Endometrial microvascular endothelial cells (primary cell): ENCODE data around the gene TLNRD1. TPM values are rescaled to one million over a fixed set of nuclear protein-coding genes. Genes with fewer than 3 reads are reported as not detected.

Source experiments
- in situ Hi-C: cut with HindIII; loops from 2 replicates; pipeline ENCODE4 v1.10.0; 2017; ENCODE audit warnings: low sequenced_read_pairs, low pct_unique_long_range_greater_than_20kb; ENCODE audit errors: inconsistent ontology term
- total RNA-seq: library from RNA; depleted of rRNA; stranded (reverse); fragments of >200 nt; gene quantifications from one replicate; pipeline ENCODE4 v1.2.3, GENCODE V29; 2015; ENCODE audit errors: inconsistent ontology term

Gene TLNRD1
- total RNA-seq, 1 donor from 2014 or later: 27.4 TPM

DNA sequence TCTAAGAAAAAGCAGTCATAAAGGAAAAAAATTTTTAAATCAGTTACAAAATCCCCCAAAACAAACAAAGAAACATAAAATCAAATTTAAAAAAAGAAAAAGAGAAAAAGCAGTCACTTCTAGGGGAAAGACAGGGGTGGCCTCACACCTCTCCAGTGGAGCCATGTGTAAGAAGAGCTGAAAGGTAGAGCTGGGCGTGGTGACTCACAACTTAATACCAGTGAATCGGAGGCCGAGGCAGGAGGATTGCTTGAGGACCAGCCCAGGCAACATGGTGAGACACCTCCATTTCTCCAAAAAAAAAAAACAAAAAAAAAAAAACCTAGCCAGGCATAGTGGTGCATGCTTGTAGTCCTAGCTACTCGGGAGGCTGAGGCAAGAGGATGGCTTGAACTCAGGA, 25.8 kb upstream of the TLNRD1 start:
- in situ Hi-C loops: no loop called here

DNA sequence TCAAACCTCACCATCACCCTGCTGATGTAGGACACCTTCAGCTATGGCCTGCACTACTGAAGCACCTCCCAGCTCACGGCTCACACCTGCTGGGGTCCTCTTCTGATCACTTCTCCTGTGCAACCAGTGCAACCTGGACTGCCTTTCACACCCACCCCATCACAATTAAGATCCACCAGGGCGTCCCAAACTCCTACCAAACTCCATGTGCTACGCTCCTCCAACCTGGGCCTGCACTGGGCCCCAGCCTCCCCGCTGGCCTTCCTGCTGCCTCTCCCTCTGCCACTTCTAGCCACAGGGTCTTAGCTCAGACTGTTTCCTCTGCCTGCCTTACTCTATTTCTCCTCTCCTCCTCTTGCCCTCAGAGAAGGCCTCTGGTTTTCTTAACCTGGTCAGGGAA, 23.9 kb upstream of the TLNRD1 start:
- in situ Hi-C loops: no loop called here

- in situ Hi-C loops: no loop called here
Measured at GRCh38 chr15:80977627-80978036, 23.1 kb upstream of the TLNRD1 start.

GRCh38 chr15:80978685-80979329, 21.9 kb upstream of the TLNRD1 start:
- in situ Hi-C loops: no loop called here

DNA sequence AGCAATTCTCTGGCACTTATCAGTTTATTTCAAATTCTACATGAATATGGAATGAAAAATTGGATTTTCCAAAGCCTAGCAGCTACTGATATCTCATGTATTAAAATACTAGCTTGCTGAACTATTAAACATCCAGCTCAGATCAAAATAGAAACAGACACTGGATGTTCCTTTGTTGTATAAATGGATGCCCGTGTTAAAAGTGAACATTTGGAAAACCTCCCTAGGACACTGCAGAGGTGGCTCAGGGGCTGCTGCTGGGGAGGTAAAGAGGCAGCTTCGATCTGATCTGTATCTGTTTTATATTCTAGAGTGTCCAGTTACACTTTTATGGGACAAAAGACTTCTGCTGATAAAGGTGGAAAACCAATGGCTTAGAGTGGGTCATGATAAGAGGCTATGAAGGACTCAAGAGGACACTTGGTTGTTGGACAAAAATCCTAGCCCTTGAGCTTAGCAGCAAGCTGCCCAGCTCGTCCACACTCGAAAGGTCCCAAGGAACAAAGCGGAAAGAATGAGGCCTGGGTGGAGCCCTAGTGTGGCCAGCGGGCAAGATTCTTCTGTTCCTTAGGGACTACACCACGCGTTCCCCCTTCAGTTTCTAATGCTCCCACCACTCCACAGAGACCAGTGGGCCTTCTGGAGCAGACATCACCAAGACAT, 21.1 kb upstream of the TLNRD1 start:
- in situ Hi-C loops: no loop called here

GRCh38 chr15:80982205-80982604, 18.5 kb upstream of the TLNRD1 start:
- in situ Hi-C loops: no loop called here

DNA sequence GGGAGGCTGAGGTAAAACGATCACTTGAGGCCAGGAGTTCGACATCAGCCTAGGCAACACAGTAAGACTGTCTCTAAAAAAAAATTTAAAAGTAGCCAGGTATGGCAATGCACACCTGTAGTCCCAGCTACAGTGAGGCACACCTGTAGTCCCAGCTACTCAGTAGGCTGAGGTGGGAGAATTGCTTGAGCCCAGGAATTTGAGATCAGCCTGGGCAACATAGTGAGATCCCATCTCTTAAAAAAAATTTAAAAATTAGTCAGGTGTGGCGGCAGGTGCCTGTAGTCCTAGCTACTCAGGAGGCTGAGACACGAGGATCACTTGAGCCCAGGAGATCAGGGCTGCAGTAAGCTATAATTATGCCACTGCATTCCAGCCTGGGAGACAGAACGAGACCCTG, 17.9 kb upstream of the TLNRD1 start:
- in situ Hi-C loops: no loop called here

- in situ Hi-C loops: no loop called here
Measured at GRCh38 chr15:80984856-80985255, 15.9 kb upstream of the TLNRD1 start.

DNA sequence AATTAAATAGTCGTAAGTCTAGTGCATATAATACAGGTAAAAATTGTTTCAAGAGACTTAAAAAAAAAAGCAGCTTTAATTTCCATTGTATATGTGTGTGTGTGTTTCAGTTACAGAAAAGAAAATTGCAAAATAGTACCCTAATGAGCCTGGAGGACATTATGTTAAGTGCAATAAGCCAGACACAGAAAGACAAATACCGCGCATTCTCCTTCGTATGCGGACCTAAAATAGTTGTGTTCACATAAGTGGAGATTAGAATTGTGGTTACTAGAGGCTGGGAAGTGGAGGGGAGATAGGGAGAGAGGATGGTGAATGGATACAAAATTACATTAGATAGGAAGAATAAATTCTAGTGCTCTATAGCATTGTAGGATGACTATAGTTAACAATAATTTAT, 14.7 kb upstream of the TLNRD1 start:
- in situ Hi-C loops: no loop called here

DNA sequence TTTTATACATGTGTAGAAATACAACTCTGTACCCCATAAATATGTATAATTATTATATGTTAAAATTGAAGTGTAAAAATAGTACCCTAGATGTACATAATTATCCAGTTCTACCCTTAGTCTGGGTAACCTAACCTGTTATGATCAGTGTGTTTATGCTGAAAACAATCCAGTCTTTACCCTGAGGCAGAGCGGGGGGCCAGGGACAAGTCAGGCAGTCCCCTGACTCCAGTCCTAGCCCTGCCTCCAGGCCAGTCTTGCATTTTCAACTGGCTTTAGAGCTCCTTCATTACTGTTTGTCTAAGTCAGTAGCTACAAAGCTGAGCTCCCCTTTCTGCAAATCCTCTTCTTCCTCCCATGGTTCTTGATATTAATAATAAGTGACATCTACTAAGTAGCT, 14.2 kb upstream of the TLNRD1 start:
- in situ Hi-C loops: no loop called here

GRCh38 chr15:80988148-80988796, 12.5 kb upstream of the TLNRD1 start:
- in situ Hi-C loops: no loop called here

DNA sequence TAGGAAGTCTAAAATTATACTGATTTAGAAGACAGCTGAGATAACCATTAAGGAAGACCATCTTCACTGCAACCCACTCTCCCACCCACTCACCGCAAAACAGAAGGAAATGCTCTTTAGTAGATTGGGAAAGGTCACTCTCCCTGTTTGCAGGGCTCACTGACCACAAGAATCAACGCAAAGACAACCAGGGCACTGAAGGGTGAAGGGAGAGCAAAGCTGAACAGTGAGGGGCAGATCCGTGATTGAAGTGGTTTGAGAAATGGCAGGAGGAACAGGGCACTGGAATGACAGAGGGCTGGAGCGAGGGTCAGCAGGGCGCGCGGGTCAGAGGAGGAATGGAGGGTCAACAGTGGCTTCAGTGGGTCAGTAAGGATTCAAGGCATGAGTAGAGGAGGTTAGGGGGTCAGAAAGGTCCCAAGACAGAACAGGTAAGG, 11.6 kb upstream of the TLNRD1 start:
- in situ Hi-C loops: no loop called here

DNA sequence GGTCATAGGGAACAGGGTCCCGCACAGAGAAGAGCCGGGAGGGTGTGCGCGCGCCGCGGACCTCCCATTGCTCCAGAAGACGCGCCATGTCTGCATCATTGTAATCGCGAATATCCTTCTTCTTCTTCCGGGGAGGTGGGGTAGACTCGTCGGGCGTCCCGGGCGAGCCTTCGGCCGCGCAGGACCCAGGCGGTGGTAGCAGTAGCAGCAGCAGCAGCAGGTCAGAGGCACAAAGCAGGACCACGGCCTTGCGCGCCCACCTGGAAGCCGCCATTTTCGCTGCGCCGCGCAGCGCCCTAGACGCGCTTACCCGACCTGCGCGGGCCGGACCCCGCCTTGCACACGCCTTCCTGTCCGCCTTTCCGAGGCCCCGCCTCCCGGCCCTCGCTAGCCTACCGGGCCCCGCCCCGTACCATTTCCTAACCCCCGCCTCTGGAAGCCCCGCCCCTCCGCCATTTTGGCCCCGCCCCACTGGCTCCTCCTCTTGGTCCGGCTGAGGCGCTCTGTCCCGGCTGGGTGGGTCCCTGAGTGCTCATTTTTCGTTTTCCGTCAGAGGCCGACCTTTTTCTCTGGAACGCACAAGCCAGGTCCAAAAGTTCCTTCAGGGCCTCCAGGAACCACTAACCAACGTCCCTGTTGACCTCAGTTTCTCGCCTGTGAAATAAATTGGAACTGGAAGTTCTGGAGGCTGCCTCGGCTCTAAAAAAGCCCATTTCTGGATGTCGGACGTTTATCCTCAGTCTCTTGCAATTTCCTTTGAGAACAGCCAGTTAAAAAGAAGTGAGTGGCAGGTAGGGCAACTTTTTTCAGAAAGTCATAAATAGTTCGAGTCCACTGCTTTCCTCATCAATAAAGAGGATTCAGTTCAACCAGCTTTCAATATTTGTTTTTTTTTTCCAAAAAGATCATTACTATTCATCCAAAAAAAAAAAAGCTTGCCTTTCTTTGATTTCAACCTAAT, 10.9 kb upstream of the TLNRD1 start, which contains the start of gene MESD:
Gene MESD (minus strand): TSS at position 302 of the 961 bp plus-strand sequence. CDS start 28 bp downstream, at position 274.
- in situ Hi-C loops: no loop called here

- in situ Hi-C loops: no loop called here
Measured at GRCh38 chr15:80990955-80991354, 9.8 kb upstream of the TLNRD1 start.

DNA sequence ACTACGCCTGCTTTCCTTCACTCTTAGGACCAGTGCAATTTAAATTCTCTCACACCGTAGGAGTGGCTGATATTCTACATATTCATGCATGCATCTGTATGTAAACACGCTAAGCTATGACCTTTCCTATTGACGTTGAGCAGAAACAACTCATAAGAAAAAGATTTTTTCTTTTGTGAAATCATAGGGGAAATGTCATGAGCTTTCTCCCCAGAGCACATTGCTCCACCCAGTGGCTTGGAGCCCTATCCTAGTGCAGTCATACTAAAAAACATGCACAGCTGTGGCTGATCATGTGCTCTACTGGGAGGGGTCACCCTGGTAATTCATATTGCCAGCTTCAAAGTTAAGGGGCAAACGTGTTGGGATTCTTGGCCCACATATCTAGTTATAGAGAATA, 9.3 kb upstream of the TLNRD1 start:
- in situ Hi-C loops: no loop called here

GRCh38 chr15:80992006-80992405, 8.7 kb upstream of the TLNRD1 start:
- in situ Hi-C loops: no loop called here

DNA sequence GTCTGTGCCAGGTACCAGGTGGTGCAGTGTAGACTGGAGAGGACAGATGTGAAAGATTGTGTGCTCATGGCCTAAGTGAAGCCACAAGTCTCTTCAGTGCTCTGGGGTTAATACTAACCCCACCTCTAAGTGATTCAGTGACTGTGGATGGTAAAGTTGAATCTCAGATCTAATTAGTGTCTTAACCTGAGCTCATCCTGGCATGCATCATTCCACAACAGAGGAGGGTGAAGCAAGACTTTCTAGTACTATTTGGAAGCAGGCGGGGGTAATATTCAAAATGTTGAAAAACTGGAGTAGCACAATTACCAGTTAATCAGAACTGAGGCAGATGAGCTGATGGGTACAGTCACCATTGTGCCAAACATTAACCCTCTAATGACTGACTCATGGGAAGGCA, 8.3 kb upstream of the TLNRD1 start:
- in situ Hi-C loops: no loop called here

- in situ Hi-C loops: no loop called here
Measured at GRCh38 chr15:80996247-80996646, 4.5 kb upstream of the TLNRD1 start.

- in situ Hi-C loops: no loop called here
Measured at GRCh38 chr15:80997692-80998091, 3.0 kb upstream of the TLNRD1 start.
